ENCODE results near the gene MACROD2. TPM values are rescaled to one million over a fixed set of nuclear protein-coding genes. Genes with fewer than 3 reads are reported as not detected.

MACROD2 gene
- total RNA-seq, 4 donors from 2014 or later, result 12.6 to 60.3 (median 18.9) TPM

GRCh38 chr20:15756754-15757115 lies 1761.4 kb downstream of the MACROD2 start:
- H3K27ac ChIP-seq, result no peak overlapping the region
- H3K36me3 ChIP-seq, result no peaks in the 10 kb centered on the region
- TF ChIP-seq CTCF (IDR thresholded peaks at IDR 0.05), result no peak
- TF ChIP-seq EP300 (IDR thresholded peaks at IDR 0.05), result no peak
- no peak for TF ChIP-seq POLR2AphosphoS5 (IDR thresholded peaks at IDR 0.05)
- no peak for TF ChIP-seq POLR2A (IDR thresholded peaks at IDR 0.05)
- no peaks in the 10 kb centered on the region for H3K9me3 ChIP-seq
- H3K27me3 ChIP-seq, result no peaks in the 10 kb centered on the region
- WGBS, result 62% methylated on average over 2 of the region's 2 CpGs
- no peak overlapping the region for H3K4me3 ChIP-seq
- no peak for DNase-seq (ENCODE audit: low spot score in 2 of 2)
- H3K4me1 ChIP-seq, result no peaks in the 10 kb centered on the region

- H3K36me3 ChIP-seq, result no peaks in the 10 kb centered on the region
- TF ChIP-seq POLR2A (IDR thresholded peaks at IDR 0.05), result no peak
- TF ChIP-seq POLR2AphosphoS5 (IDR thresholded peaks at IDR 0.05), result no peak
- no peak for TF ChIP-seq CTCF (IDR thresholded peaks at IDR 0.05)
- no peak for TF ChIP-seq EP300 (IDR thresholded peaks at IDR 0.05)
- DNase-seq (ENCODE audit: low spot score in 2 of 2), result no peak
- no peaks in the 10 kb centered on the region for H3K4me1 ChIP-seq
- whole genome bisulfite sequencing, result 28% methylated on average over 6 of the region's 6 CpGs
- H3K27me3 ChIP-seq, result no peaks in the 10 kb centered on the region
- no peaks in the 10 kb centered on the region for H3K9me3 ChIP-seq
- H3K4me3 ChIP-seq, result no peak overlapping the region
- no peak overlapping the region for H3K27ac ChIP-seq
Measured at GRCh38 chr20:15759594-15759993, 1764.3 kb downstream of the MACROD2 start.

GRCh38 chr20:15760001-15760621 lies 1764.8 kb downstream of the MACROD2 start:
- no peak for DNase-seq (ENCODE audit: low spot score in 2 of 2)
- Histone ChIP-seq H3K36me3 (no peaks in the 10 kb centered on the region), H3K27me3 (no peaks in the 10 kb centered on the region), H3K9me3 (no peaks in the 10 kb centered on the region), H3K4me1 (no peaks in the 10 kb centered on the region), H3K27ac (no peak overlapping the region), H3K4me3 (no peak overlapping the region)
- TF ChIP-seq CTCF (IDR thresholded peaks at IDR 0.05) (no peak), POLR2A (IDR thresholded peaks at IDR 0.05) (no peak), POLR2AphosphoS5 (IDR thresholded peaks at IDR 0.05) (no peak), EP300 (IDR thresholded peaks at IDR 0.05) (no peak)
- WGBS, result 50% methylated on average over 11 of the region's 11 CpGs

GRCh38 chr20:15763366-15763765 lies 1768.0 kb downstream of the MACROD2 start:
- Histone ChIP-seq H3K4me1 (no peaks in the 10 kb centered on the region), H3K36me3 (no peaks in the 10 kb centered on the region), H3K27ac (no peak overlapping the region), H3K27me3 (no peaks in the 10 kb centered on the region), H3K9me3 (no peaks in the 10 kb centered on the region), H3K4me3 (no peak overlapping the region)
- DNase-seq (ENCODE audit: low spot score in 2 of 2), result no peak
- TF ChIP-seq POLR2AphosphoS5 (IDR thresholded peaks at IDR 0.05), result no peak

GRCh38 chr20:15767586-15767985 lies 1772.3 kb downstream of the MACROD2 start:
- Histone ChIP-seq H3K9me3 (no peaks in the 10 kb centered on the region), H3K4me1 (no peaks in the 10 kb centered on the region), H3K27me3 (no peaks in the 10 kb centered on the region), H3K4me3 (no peak overlapping the region), H3K36me3 (no peaks in the 10 kb centered on the region), H3K27ac (no peak overlapping the region)
- no peak for TF ChIP-seq EP300 (IDR thresholded peaks at IDR 0.05)
- TF ChIP-seq POLR2AphosphoS5 (IDR thresholded peaks at IDR 0.05), result no peak
- no peak for TF ChIP-seq POLR2A (IDR thresholded peaks at IDR 0.05)
- no peak for TF ChIP-seq CTCF (IDR thresholded peaks at IDR 0.05)
- WGBS, result 19% methylated on average over 1 of the region's 1 CpG
- no peak for DNase-seq (ENCODE audit: low spot score in 2 of 2)

Measured in suprapubic skin (tissue), 4 donors.